ENCODE data around the gene INO80D.

DNA sequence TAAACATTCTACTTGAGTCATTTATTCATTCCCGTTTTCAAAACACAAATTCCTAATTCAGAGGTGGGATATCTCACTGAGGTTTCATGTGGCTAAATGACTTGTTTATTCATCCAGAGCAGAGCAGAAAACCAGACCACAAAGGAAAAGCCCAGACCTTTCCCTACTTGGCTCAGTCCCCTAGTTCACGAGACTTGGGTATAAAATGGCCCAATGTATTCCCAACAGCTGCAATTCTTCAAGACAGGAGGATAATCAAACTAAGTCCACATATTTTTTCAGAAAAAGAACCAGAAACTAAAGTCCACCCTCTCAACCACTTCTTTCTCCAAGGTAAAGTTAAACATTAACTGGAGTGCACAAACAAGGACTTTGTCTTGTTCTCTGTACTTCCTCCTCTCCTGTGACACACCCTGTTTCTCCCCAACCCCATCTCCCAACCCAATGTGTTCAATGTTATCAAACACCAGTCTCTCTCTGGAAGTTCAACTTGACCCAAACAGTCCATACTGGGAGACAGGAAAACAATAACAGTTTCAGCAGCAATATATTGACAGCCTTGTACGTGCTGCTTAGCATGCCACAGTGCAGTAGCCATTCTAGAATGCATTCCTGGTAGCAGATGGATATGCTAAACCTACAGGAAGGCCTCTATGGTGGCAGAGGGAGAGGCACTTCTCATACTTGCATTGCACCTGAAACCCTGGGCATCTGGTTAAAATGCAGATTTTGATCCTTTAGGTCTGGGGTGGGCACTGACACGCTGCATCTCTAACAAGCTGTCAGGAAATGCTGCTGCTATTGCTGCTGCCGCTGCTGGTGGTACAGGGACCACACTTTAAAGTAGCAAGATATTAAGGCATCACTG, 110.7 kb downstream of the INO80D start:
- TF ChIP-seq, protein P1, sequence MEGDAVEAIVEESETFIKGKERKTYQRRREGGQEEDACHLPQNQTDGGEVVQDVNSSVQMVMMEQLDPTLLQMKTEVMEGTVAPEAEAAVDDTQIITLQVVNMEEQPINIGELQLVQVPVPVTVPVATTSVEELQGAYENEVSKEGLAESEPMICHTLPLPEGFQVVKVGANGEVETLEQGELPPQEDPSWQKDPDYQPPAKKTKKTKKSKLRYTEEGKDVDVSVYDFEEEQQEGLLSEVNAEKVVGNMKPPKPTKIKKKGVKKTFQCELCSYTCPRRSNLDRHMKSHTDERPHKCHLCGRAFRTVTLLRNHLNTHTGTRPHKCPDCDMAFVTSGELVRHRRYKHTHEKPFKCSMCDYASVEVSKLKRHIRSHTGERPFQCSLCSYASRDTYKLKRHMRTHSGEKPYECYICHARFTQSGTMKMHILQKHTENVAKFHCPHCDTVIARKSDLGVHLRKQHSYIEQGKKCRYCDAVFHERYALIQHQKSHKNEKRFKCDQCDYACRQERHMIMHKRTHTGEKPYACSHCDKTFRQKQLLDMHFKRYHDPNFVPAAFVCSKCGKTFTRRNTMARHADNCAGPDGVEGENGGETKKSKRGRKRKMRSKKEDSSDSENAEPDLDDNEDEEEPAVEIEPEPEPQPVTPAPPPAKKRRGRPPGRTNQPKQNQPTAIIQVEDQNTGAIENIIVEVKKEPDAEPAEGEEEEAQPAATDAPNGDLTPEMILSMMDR (conservative IDR thresholded peaks at IDR 0.05 in 1 of 2, IDR thresholded peaks at IDR 0.05 in 1 of 2; ENCODE audit: low read depth in 1 of 2, low read length in 2 of 2): no peak
- no peak for TF ChIP-seq EZH2 (IDR thresholded peaks at IDR 0.05; ENCODE audit: low read length, missing control alignments)

All from fibroblast of lung (primary cell).